HG02623 (cell line): ENCODE results near the gene LDLRAD3.
"Not testable (repeated sequence)": the region's sequence is repeated elsewhere in the genome, so short reads cannot be mapped to it uniquely, and the experiment has no call there.

Source experiments
- ATAC-seq: cut with Tn5 transposase; IDR thresholded peaks from one replicate; pipeline ENCODE4 v1.9.1; 2021; ENCODE audit warnings: moderate library complexity; ENCODE audit not compliant: unreplicated experiment

The LDLRAD3 gene

DNA sequence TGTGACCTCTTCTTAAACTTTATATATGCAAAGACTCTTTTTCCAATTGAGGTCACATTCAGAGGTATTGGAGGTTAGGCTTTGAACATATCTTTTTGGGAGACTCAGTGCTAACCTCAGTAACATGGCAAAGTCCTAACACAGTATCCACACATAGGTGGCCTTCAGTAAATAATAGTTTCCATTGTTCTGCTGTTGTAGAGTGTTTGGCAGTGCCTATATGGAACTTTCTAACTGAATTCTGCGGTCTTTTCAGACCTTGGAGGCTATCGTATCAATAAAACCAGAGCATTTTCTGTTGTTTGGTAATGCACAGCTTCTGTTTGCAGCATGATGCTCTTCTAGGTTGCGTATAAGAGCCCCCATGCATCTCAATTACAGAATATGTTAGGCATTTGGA is 47.0 kb downstream of the LDLRAD3 start:
- ATAC-seq: no peak

DNA sequence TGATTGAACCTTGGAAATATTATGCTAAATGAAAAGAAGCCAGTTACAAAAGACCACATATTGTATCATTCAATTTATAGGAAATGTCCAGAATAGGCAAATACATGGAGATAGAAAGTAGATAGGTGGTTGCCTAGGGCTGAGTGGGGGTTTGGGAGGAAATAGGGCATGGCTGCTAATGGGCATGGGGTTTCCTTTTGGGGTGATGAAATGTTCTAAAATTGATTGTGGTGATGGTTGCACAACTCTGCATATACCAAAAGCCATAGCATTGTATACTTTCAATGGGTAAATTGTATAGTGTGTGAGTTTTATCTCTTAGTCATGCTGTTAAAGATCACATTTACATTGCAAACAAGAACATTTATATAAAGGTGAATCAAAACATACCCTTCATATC is 48.7 kb downstream of the LDLRAD3 start:
- ATAC-seq: no peak

DNA sequence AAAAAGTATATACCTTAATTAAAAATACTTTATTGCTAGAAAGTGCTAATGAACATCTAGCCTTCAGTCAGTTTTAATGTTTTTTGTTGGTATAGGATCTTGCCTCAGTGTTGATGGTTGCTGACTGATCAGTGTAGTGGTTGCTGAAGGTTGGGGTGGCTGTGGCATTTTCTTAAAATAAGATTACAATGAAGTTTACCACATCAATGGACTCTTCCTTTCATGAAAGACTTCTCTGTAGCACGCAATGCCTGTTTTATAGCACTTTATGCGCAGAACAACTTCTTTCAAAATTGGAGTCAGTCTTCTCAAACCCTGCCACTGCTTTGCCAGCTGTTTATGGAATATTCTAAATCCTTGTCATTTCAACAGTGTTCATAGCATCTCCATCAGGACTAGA is 50.6 kb downstream of the LDLRAD3 start:
- ATAC-seq: no peak

DNA sequence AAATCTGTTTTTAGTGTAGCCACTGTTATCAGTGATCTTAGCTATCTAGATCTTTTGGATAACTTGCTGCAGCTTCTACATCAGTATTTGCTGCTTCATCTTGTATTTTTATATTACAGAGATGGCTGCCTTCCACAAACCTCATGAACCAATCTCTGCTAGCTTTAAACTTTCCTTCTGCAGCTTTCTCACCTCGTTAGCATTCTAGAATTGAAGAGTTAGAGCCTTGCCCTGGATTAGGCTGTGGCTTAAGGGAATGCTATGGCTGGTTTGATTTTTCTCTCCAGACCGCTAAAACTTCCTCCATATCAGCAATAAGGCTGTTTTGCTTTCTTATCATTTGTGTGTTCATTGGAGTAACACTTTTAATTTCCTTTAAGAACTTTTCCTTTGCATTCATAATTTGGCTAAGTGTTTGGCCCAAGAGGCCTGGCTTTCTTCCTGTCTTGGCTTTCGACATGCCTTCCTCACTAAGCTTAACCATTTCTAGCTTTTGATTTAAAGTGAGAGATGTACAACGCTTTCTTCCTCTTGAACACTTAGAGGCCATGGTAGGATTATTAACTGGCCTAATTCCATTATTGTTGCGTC is 51.9 kb downstream of the LDLRAD3 start:
- no peak for ATAC-seq

DNA sequence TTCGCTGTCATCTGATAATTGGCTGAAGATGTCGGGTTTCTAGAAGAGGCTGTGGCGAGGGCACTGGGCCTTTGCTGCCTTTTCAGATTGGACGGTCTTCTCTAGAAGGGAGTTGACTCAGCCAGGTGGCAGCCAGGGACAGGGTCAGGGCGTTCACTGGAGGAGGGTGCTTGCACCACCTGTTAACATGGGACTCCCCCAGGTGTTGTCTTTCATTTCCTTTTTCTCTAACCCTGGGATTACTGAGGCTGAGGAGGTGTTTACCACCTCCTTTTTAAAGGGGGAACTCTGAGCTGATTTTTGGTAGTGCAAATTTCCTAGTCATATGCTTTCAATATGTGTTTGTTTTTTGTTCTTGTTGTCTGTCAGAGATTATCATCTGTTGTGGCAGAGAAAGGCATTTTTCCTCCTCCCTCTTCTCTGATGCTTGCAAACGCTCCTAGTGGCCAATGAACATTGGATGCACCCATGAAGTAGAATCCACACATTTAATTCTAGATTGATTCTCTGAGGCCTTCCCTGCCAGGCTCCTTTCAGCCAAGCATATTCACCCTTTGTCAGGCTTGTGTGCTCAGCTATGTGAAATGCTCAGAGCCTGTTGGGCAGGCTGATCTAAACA is 54.1 kb downstream of the LDLRAD3 start:
- ATAC-seq: no peak

DNA sequence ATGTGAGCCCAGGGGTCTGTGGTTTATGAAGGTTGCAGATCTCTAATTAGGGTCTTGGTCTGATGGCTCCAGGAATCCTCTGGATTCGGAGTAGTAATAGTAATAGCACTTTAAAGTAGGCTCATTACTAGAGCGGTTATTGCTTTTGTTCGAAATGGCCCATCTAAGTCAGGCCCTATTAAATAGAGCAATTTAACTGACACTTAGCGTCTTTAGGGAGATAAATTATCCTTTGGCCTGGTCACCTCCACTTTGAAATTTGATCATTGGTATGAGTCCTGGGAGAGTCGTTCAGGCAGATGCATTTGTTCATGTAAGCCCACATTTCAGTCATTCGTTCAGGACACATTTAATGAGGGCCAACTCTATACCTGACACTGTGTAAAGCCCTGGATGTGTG is 54.8 kb downstream of the LDLRAD3 start:
- no peak for ATAC-seq

DNA sequence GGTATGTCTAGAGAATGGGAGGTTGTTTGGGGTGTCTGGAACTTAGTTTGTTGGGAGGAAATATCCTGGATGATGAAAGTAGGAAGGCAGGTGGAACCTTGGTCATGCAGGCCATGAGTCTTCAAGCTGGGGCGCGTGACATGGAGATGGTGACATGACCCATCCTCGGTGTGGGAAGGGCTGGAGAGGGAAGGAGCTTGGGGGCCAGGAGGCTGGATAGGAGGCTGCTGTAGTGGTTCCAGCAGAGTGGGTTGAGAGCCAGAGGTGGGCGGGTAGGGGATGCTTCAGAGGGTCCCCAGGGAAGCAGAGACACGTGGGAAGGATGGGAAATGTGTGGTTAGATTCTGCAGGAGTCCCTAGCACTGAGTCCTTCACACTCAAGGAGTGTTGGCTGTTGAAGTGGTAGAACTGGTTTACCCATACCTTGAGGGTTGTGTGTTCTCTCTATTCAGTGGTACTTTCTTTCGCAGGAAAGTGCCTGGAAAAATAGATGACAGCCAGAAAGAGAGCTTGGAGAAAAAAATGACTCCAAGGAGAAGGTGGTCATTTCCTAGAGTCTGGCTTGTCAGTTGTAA is 56.8 kb downstream of the LDLRAD3 start:
- no peak for ATAC-seq

DNA sequence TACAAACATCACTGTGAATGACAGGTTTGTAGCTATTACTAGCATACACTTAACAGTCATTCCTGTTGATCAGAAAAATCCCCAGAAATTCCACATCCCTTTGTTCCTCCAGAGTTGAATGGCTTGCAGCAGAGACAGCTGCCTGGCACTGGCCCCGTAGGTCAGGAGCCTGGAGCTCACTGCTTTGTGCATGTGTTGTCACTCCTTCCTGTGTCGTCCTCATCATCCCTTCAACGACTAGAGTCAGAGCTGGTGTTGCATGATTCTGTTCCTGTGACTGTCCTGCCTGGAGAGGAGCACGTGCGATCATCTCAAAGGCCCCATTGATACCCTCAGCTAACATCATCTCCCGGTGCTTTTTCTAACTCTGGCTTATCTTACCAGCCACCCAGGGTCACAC is 58.3 kb downstream of the LDLRAD3 start:
- no peak for ATAC-seq

DNA sequence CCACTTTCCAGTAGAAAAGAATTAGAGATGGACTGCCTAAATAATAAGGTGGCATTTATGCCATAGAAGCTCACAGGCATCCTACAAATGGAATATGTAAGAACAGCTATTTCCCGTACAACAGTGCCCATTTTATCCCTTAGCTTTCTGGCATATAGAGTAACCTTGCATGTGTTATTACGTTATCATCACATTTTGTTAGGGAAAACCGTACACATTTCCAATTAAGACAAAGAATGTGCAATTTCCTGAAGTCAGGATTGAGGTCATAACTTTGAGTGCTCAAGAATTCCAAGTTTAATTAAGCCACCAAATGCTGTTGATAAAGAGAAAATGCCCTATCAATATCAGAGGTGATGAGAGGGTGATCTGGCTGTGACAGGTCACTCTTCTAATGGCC is 58.9 kb downstream of the LDLRAD3 start:
- no peak for ATAC-seq

DNA sequence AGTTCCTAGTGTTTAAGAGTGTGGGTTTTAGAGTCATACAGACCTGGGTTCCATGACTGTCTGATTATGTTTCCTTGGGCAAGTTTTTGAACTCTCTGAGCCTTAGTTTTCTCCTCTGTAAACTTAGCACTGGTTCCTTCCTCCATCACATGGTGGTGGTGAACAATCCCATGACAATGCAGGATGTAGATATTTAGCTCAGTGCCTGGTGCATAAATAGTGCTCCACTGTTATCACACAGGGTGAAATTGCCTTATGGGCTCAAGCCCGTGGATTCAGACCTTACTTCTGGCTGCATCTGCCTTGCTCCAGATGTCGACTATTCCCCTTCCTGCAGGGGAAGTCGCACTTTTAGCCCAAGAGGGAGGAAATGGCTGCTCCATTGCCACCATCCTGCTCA is 62.7 kb downstream of the LDLRAD3 start:
- no peak for ATAC-seq

DNA sequence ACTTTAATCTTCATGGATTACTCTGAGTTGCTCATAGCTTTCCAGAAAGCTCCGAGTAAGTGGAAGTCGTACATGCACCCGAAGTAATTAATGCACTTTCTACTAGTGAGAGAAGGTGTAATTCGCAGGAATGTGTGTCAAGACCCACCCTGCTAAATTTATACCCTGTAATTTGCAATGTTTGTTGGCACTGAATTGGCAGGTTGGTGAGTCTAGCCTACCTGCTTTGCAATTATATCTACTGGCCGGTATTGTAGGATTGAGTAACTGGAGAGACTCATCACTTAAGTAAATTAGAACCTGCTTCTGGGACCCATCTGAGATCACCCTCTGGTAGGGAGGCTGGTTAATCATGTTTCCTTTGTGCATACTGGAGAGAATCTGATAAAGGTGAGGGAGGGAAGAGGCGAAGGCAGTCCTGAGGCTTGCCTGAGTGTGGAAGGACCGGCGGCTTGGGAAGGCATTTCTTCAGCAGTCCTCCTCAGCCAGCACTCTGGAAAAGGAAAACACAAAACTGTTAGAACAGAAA is 63.3 kb downstream of the LDLRAD3 start:
- ATAC-seq: no peak

DNA sequence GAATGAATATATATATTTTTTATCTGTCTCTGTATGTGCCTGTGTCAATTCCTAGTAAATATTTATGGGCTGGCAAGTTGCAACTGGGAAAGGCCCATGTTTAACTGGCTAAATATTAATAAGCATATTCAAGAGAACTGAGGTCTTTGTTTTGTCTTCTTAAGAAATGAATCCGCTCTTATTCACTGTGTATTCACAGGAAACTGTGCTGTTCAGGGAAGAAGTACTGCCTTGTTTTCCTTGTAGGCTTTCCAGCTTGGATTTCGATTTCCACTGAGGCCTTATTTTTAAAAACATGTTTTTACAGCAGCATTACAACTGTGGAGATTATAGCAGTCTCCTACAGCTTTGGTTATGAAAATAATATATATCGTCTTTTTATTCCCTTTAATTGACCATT is 64.7 kb downstream of the LDLRAD3 start:
- ATAC-seq: no peak

DNA sequence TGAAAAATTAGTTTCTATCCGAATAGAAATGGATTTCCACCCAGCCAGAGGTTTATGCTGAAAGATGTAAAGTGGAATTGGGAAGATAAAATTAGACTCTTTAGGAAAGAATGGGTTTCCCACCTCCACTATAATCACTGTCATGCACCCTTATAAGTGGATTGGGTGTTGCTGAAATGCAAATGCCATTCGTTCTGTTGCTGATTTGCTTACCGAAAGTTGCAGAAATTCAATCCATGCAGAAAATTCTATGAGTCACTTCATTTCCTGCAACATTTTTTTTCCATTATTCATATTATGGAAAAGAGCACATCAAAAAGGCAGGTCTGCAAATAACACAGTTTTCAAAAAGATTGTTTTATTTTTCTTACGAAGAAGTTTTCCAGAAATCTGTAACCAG is 65.6 kb downstream of the LDLRAD3 start:
- no peak for ATAC-seq

DNA sequence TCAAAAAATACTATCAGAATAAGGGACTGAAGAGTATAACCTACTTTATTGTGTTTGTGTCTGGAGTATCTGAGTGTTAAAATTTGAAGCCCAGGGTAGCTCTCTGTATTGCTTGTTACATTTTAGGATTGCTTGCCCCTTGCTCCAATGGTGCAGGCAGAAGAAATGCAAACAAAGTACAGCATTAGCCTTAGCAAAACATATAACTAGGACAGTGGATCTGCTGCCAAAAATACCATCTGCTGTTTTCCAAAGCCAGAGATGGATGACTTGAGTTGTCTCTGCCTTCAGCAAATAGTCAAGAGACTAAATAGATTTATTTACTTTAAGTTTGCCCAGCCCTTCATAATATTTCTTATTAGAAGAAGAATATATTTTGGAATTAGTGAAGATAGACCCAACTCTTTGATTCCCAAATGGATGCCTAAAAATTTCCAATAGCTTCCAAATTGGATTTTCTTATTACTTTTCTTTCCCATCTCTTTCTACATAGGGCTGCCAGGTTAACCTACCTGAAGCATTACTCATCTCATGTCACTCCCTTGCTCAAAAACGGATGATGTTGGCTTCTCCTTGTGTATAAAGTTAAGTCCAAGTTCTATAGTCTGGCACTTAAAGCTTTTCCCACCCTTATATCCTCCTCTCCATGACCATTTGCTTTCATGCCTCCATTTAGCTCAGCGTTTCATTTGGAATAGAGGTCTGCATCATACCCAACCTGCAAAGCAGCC is 66.3 kb downstream of the LDLRAD3 start:
- no peak for ATAC-seq

DNA sequence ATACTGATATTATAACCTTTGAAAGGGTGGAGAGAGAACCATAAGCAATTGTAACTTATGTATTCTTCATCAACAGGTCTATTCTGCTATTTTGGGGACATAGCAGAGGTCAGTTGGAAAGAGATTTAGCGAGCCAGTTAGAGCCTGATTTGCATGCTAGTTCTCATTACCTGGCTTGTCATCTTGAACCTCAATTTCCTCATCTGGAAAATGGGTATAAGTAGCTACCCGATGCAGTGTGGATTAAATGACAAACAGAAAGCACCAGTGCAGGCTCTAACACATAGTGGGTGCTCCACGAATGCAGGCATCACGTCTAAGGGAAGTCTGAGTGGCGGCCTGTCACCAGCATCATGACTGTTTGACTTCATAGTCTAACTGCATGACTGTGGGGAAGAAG is 67.7 kb downstream of the LDLRAD3 start:
- no peak for ATAC-seq

DNA sequence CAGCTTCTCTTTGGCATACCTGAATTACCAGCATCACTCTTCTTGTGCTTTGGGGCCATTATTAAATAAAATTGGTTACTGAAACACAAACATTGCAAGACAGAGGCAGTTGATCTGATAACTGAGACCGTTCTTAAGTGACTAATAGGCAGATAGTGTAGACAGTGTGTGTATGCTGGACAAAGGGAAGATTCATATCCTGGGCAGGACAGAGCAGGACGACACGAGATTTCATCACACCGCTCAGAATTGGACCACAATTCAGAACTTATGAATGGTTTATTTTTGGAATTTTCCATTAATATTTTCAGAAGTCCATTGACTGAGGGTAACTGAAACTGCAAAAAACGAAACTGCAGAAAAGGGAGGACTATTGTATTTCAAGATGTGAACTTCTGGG is 68.6 kb downstream of the LDLRAD3 start:
- no peak for ATAC-seq

DNA sequence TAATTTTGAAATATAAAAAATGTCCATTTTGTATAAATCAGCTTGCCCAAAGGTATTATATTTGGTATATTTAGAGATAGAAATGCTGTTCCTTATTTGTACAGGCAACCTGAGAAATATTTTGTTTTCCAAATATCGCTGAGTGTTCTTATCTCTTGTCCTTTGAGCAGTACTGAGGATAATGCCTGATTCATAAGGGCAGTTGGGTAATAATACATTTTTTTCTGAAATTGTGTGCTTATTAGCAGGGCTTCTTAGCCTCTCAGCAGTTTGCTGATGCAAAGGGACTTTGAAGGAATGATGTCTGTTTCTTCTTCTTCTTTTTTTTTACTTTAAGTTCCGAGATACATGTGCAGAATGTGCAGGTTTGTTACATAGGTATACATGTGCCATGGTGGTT is 69.1 kb downstream of the LDLRAD3 start:
- no peak for ATAC-seq

DNA sequence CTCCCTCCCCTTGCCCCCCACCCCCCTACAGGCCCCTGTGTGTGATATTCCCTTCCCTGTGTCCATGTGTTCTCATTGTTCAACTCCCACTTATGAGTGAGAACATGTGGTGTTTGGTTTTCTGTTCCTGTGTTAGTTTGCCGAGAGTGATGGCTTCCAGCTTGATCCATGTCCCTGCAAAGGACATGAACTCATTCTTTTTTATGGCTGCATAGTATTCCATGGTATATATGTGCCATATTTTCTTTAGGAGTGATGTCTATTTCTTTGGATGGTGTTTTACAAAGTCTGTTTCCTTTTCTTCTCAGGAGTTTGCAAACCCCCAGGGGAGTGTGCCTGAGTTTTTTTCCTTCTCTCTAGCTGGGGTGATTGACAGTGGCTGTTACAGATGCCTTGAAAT is 69.6 kb downstream of the LDLRAD3 start:
- not testable (repeated sequence) for ATAC-seq

DNA sequence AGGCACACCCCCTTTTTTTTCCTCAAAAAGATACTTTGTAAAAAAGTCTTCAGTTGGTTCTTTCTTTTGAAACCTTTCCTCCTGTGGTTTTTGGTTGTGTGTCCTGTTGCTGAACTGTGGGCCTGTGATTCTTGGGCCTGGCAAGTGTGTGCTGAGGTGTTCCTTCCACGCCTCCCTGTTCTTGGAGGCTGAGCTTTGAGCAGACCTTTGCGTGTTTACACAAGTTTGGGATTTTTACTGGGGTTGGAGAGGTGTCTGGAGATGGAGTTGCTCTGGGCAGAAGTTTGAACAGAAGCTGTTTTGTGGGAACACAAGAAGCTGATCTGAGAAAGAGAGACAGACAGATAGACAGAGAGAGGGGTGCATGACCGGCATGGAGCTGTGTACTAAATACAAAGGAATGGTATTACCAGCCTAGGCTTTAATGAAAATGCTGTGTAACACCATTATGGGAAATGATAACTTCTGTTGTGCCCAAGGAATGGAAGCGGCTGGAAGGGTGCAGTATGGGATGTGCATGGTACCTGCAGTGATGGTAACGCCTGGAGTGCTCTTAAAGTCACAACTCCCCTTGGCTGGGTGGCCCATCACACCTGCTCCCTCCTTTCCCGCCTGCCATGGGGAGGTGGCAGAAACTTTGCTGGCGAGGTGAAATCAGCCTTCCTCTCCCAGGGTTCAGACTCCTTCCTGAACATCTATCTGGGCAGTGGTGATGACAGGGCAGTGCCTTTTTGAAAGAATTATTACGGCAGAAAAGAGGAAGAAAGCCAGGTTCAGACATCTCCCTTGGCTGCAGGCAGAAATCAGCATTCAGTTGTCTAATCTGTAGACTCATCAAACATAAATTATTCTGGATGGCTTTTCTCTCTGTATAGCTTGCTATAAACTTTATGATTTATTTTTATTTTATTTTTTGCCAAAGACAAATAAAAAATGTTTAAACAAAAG is 70.4 kb downstream of the LDLRAD3 start:
- ATAC-seq: no peak

DNA sequence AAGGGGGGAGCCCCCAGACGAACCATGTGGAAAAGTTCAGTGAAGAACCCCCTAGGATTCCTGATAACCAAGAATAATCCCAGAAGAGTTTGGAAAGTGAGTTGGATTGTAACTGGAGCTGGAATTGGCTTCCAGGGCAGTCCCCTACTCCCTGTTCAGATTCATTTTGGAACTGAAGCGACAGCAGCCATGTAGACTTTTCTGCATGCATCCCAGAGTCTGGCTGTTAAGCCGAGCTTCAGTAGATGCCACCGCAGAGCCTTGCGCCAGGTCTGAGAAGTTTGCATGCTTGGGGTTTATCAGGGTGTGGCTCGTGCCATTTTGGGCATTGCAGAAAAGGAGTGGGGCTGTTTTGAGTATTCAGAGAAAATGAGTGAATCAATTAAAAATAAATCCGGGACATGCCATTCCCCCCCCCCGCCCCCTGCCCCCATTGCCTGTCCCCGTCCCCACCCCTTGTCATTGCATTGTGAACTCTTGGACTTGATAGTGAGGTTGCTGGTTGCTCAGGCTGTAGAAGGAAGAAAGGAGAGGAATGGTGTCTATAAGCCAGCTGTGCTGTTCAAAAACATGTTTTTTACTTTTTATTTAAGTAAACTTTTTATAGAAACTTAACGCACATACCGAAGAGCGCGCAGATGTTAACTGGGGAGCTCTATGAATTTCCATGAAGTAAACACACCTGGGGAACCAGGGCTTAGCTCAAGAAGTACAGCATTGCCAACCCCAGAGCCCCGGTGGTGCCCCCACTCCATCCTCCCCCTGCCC is 71.2 kb downstream of the LDLRAD3 start:
- ATAC-seq: no peak
